Motor neuron (in vitro differentiated cells): ENCODE results near the gene DARS1. TPM values are rescaled to one million over a fixed set of nuclear protein-coding genes. Genes with fewer than 3 reads are reported as not detected.
"Not testable (repeated sequence)": the region's sequence is repeated elsewhere in the genome, so short reads cannot be mapped to it uniquely, and the experiment has no call there.

Experiments used
- ATAC-seq, 8 experiments: fragments of 200-7000 bp; cut with Tn5 transposase; replicated peaks in 6 of 8; 2 replicates each; pipeline ENCODE4 v1.8.0; 2021; ENCODE audit warnings: mild to moderate bottlenecking in 8 of 8, moderate library complexity in 8 of 8
- H3K27ac ChIP-seq, 2 donors: fragments of 250-450 bp; sonication (Bioruptor Pico); 2 replicates each; pipeline ENCODE4 v1.9.0; 2021; ENCODE audit warnings: antibody characterized with exemption in 2 of 2, mild to moderate bottlenecking in 2 of 2, moderate library complexity in 1 of 2
- H3K4me1 ChIP-seq, 2 donors: fragments of 250-450 bp; sonication (Bioruptor Pico); replicated peaks in 1 of 2; 2 replicates each; pipeline ENCODE4 v1.6.1; 2021; ENCODE audit warnings: antibody characterized with exemption in 2 of 2, mild to moderate bottlenecking in 2 of 2, moderate library complexity in 1 of 2
- H3K4me3 ChIP-seq, 5 donors: fragments of 250-450 bp; sonication (Bioruptor Pico); 2 replicates each; pipeline ENCODE4 v1.9.0; 2021; ENCODE audit warnings: antibody characterized with exemption in 5 of 5, mild to moderate bottlenecking in 5 of 5, moderate library complexity in 4 of 5
- WGBS, 10 experiments: fragments of 450-650 bp; shearing (Covaris generic); methylation state at CpG; one replicate each; pipeline ENCODE4 v1.0.0; 2022; 5-methylcytosine and 5-hydroxymethylcytosine counted together
- in situ Hi-C, 9 experiments: fragments of 400-800 bp; cut with MboI; loops; one replicate each; pipeline ENCODE4 v1.15.0; 2021; ENCODE audit warnings: low sequenced_read_pairs in 9 of 9, low pct_unique_long_range_greater_than_20kb in 2 of 9; ENCODE audit not compliant: unreplicated experiment in 9 of 9
- total RNA-seq, 8 experiments: library from RNA; unstranded; fragments of 300-600 nt; gene quantifications; 2 replicates each; pipeline versions ENCODE4 v1.2.3 to v1.2.4, GENCODE V29; 2022

DARS1 gene
- total RNA-seq, 8 experiments from 2014 or later: 55.2 to 83.2 (median 63.1) TPM

DNA sequence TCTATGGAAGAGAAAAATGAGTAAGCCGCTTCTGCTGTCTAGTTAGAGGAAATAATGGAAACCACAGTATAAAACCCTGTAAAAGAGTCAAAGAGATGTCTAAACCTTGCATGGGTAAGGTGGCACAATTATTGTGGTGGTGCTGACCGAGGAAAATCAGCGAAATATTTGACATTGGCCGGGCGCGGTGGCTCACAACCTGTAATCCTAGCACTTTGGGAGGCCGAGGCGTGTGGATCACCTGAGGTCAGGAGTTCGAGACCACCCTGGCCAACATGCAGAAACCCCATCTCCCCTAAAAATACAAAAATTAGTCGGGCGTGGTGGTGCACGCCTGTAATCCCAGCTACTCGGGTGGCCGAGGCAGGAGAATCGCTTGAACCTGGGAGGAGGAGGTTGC, 108.7 kb downstream of the DARS1 start:
- in situ Hi-C loops: loop anchor here in 1 of 9 experiments (25.0 kb wide), 1 partner anchor 1961 kb away; no protein-coding TSS in a partner anchor
- 20 to 88% (median 78%) methylated on average over 1 to 11 of the region's 15 CpGs; no CpG with 5 or more reads in 3 of the 10 experiments for WGBS, 10 experiments
- not testable (repeated sequence) for ATAC-seq, H3K27ac ChIP-seq
- Histone ChIP-seq H3K4me3 (peak overlapping the region; percentile 56 to 86 (median 63)), H3K4me1 (peaks cover 7 to 17% of the 10 kb centered on the region in 2 donors)

DNA sequence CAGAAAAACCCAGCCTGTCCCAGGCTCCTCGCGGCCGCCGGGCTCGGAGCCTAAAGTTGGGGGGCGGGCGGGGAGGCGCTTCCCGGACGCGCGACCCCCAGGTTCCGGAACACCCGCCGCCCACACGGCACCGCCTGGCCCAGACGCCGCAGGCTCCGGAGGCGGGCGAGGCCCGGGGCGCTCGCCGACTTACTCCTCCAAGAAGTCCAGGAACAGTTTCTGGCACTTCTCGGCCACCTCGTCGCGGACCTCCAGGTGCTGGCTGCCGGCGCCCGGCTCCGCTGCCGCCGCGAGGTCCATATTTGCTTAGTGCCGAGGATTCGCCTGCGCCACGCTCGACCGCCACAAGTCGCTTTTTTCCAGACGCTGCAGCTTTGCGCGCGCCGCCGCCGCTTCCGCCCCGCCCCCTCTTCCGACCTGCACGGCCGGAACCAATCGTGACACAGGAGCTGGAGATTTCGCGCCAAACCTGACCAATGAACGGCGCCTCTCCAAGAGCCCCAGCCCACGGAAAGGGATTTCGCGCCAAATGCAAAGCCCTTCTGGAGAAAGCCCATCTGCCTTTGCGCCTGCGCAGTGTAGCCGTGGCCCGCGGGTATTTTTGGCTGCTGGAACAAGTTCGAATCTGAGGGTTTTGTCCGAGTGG, 109.2 kb downstream of the DARS1 start, which contains the start of gene MCM6:
MCM6 (minus strand) TSS at position 378 of the 646 bp plus-strand sequence; CDS start at position 300, 78 bp downstream.
- WGBS, 10 experiments: 0 to 17% (median 0%) methylated on average over 1 to 30 of the region's 71 CpGs; no CpG with 5 or more reads in 1 of the 10 experiments
- ATAC-seq: peak; percentile 93 to 98 (median 96)
- Histone ChIP-seq H3K27ac (peak within 1 kb of the TSS in 1 of 2 donors; percentile 51), H3K4me3 (peak within 1 kb of the TSS; percentile 56 to 86 (median 63)), H3K4me1 (peaks cover 6 to 17% of the 10 kb centered on the region in 2 donors)
- in situ Hi-C loops: loop anchor here in 1 of 9 experiments (25.0 kb wide), 1 partner anchor 1961 kb away; no protein-coding TSS in a partner anchor

- peaks cover 6 to 17% of the 10 kb centered on the region in 2 donors for H3K4me1 ChIP-seq
- 0 to 30% (median 7%) methylated on average over 1 to 10 of the region's 26 CpGs; no CpG with 5 or more reads in 3 of the 10 experiments for WGBS, 10 experiments
- peak overlapping the region in 1 of 2 donors; percentile 51 for H3K27ac ChIP-seq
- peak overlapping the region; percentile 56 to 86 (median 63) for H3K4me3 ChIP-seq
- in situ Hi-C loops: loop anchor here in 1 of 9 experiments (25.0 kb wide), 1 partner anchor 1962 kb away; no protein-coding TSS in a partner anchor
- peak; percentile 62 to 71 (median 66) for ATAC-seq
Observed at GRCh38 chr2:135875491-135876065, 109.8 kb downstream of the DARS1 start.

DNA sequence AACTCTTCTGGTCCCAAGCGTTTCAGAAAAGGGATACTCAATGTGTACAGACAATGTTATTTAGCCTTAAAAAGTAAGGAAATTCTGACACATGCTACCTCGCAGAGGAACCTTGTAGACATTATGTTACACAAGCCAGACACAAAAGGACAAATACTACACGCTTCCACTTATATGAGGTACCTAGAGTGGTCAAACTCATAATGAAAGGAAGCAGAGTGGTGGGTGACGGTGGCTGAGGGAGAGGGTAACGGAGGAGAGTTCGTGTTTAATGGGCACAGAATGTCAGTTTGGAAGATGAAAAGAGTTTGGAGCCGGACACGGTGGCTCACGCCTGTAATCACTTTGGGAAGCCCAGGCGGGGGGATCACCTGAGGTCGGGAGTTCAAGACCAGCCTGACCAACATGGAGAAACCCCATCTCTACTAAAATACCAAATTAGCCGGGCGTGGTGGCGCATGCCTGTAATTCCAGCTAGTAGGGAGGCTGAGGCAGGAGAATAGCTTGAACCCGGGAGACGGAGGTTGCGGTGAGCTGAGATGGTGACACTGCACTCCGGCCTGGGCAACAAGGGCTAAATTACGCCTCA, 110.6 kb downstream of the DARS1 start:
- ATAC-seq: no peak
- in situ Hi-C loops: loop anchor here in 1 of 9 experiments (25.0 kb wide), 1 partner anchor 1962 kb away; no protein-coding TSS in a partner anchor
- H3K27ac ChIP-seq: no peak overlapping the region
- WGBS, 10 experiments: 50 to 82% (median 62%) methylated on average over 1 to 16 of the region's 19 CpGs; no CpG with 5 or more reads in 1 of the 10 experiments
- H3K4me1 ChIP-seq: peaks cover 6 to 17% of the 10 kb centered on the region in 2 donors
- peak overlapping the region in 4 of 5 donors; percentile 56 to 86 (median 69) for H3K4me3 ChIP-seq

DNA sequence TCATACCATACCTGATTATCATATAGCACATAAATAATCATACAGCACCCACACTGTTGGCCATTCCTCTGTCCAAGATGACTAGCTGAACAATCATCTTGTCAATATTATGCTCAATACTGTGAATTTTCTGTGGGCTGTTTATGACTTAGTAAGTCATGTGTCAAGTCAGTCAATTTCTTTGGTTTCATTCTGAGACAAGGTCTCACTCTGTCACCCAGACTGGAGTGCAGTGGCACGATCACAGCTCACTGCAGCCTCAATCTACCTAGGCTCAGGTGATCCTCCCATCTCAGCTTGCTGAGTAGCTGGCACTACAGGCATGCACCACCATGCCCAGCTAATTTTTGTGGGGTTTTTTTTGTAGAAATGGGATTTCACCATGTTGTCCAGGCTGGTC, 114.9 kb downstream of the DARS1 start:
- Histone ChIP-seq H3K4me1 (peaks cover 6 to 17% of the 10 kb centered on the region in 2 donors), H3K4me3 (no peak overlapping the region), H3K27ac (no peak overlapping the region)
- no peak for ATAC-seq
- in situ Hi-C loops: no loop called here
- 67 to 100% methylated on average over 1 of the region's 1 CpG; no CpG with 5 or more reads in 8 of the 10 experiments for WGBS, 10 experiments

DNA sequence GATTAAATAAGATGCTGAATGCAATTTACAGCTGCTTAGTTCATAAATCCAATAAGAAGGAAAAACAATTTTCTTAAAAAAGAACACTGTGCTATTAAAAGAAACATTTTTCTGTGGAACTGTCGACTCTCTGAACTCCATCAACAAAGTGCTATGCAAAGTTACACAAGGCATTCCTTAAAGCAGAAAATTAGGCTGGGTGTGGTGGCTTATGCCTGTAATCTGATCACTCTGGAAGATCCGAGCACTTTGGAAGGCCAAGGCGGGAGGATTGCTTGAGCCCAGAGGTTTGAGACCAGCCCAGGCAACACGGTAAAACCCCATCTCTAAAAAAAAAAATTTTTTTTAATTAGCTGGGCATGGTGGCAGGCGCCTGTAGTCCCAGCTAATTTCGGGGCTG, 122.2 kb downstream of the DARS1 start:
- peak in 3 of 8 experiments; percentile 92 to 99 (median 99) for ATAC-seq
- Histone ChIP-seq H3K4me3 (no peak overlapping the region), H3K4me1 (no peaks in the 10 kb centered on the region), H3K27ac (no peak overlapping the region)
- in situ Hi-C loops: no loop called here
- WGBS, 10 experiments: 0 to 100% (median 91%) methylated on average over 1 to 6 of the region's 6 CpGs; no CpG with 5 or more reads in 2 of the 10 experiments

GRCh38 chr2:135862718-135863117, 122.7 kb downstream of the DARS1 start:
- Histone ChIP-seq H3K4me1 (no peaks in the 10 kb centered on the region), H3K27ac (no peak overlapping the region), H3K4me3 (no peak overlapping the region)
- WGBS, 10 experiments: 75 to 100% (median 97%) methylated on average over 1 to 4 of the region's 4 CpGs
- in situ Hi-C loops: no loop called here
- ATAC-seq: peak in 1 of 8 experiments; percentile 52

Other genes starting within 250 kb of the DARS1 start
- gene UBXN4, start 243.8 kb downstream of the DARS1 start, total RNA-seq: 100 to 1,000 TPM in 2 of 8 experiments, 10 to 100 TPM in 6; 35.9 to 114 (median 57.2) TPM
- gene LCT, start 148.4 kb downstream of the DARS1 start, total RNA-seq: under 1 TPM; 0.09 to 0.31 (median 0.17) TPM
- gene MCM6, start 109.2 kb downstream of the DARS1 start, total RNA-seq: 100 to 1,000 TPM in 1 of 8 experiments, 10 to 100 TPM in 6, 1 to 10 TPM in 1; 9.1 to 124 (median 19.0) TPM
- 100 to 1,000 TPM in 1 of 8 experiments, 10 to 100 TPM in 4, 1 to 10 TPM in 1, under 1 TPM in 2; 0.36 to 112 (median 32.3) TPM for gene CXCR4, start 132.5 kb upstream of the DARS1 start, total RNA-seq